ENCODE measurements around the gene PTPRC. TPM values are rescaled to one million over a fixed set of nuclear protein-coding genes. Genes with fewer than 3 reads are reported as not detected.

PTPRC gene
- polyA plus RNA-seq, 1 donor (not counting 4 experiments of a cell fraction or from before 2014, with no cell fraction given), result not detected

DNA sequence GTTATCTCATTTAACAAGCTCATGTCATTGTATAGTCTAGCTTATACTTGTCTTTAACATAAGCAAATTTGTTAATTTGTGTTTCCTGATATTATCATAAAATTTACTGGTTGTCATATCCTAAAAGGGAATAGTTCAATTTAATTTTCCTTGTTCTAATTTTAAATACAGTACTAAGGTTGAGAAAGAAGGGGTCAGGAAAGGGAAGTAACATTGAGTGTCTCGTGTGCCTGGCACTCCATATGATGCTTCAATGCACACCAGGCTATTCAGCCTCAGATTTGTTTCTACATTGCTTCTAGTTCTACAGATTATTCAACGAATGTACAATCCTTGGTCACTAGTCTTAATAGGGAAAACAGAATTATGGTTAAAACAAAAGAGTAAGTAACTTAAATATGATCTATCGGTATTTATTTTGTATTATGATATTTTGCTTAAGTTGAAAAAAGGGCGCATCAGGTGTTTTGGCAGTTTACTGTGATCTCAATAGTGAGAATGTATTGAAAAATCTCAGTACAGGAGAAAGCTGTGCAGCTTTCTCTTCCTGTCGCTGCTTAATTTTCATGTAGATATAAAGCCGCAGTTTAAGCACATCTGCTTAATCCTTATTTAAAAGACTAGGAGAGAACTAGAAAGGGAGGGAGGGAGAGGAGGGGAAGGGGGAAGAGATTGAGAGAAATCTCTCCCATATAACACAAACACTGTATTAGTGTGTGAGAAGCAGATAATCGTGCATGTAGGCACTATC lies 13.0 kb downstream of the PTPRC start:
- Histone ChIP-seq H3K27ac (ENCODE audit: control insufficient read depth, insufficient read depth, low read length) (no peak overlapping the region), H3K27me3 (ENCODE audit: control insufficient read depth, extremely low read depth, insufficient read depth, low read length) (no peaks in the 10 kb centered on the region), H3K36me3 (ENCODE audit: control insufficient read depth in 2 of 2, extremely low read depth in 1 of 2, insufficient read depth in 2 of 2, low read length in 2 of 2) (no peaks in the 10 kb centered on the region), H4K20me1 (ENCODE audit: control insufficient read depth, extremely low read depth, insufficient read depth, low read length) (no peaks in the 10 kb centered on the region), H3K4me2 (ENCODE audit: control insufficient read depth, extremely low read depth, insufficient read depth, low read depth, low read length) (no peak overlapping the region), H2AFZ (ENCODE audit: control insufficient read depth, low read length) (no peak overlapping the region), H3K79me2 (ENCODE audit: control insufficient read depth, insufficient read depth, low read length) (no peaks in the 10 kb centered on the region), H3K4me3 (ENCODE audit: control insufficient read depth in 2 of 3, extremely low read depth in 1 of 3, insufficient read depth in 2 of 3, low read depth in 1 of 3, low read length in 3 of 3) (no peak overlapping the region), H3K9ac (ENCODE audit: control insufficient read depth, extremely low read depth, insufficient read depth, low read length) (no peak overlapping the region), H3K9me3 (ENCODE audit: control insufficient read depth, low read depth, low read length) (no peaks in the 10 kb centered on the region), H3K4me1 (ENCODE audit: control insufficient read depth, extremely low read depth, insufficient read depth, low read length) (no peaks in the 10 kb centered on the region), H3K9me1 (ENCODE audit: control insufficient read depth, extremely low read depth, insufficient read depth, low read length) (no peaks in the 10 kb centered on the region)
- FAIRE-seq, result no peak
- TF ChIP-seq EZH2 (IDR thresholded peaks at IDR 0.05; ENCODE audit: low read length), result no peak
- TF ChIP-seq, protein P1, sequence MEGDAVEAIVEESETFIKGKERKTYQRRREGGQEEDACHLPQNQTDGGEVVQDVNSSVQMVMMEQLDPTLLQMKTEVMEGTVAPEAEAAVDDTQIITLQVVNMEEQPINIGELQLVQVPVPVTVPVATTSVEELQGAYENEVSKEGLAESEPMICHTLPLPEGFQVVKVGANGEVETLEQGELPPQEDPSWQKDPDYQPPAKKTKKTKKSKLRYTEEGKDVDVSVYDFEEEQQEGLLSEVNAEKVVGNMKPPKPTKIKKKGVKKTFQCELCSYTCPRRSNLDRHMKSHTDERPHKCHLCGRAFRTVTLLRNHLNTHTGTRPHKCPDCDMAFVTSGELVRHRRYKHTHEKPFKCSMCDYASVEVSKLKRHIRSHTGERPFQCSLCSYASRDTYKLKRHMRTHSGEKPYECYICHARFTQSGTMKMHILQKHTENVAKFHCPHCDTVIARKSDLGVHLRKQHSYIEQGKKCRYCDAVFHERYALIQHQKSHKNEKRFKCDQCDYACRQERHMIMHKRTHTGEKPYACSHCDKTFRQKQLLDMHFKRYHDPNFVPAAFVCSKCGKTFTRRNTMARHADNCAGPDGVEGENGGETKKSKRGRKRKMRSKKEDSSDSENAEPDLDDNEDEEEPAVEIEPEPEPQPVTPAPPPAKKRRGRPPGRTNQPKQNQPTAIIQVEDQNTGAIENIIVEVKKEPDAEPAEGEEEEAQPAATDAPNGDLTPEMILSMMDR (optimal IDR thresholded peaks at IDR 0.05 in 1 of 3, IDR thresholded peaks at IDR 0.05 in 1 of 3, conservative IDR thresholded peaks at IDR 0.05 in 1 of 3; ENCODE audit: extremely low read depth in 1 of 3, insufficient read depth in 2 of 3, low read length in 3 of 3), result no peak
- dilution Hi-C loops (cut with MboI; ENCODE audit: extremely low pct_ligation_motif_present, low sequenced_read_pairs), result no loop called here
- no peak for DNase-seq (ENCODE audit: low read depth, low spot score)

DNA sequence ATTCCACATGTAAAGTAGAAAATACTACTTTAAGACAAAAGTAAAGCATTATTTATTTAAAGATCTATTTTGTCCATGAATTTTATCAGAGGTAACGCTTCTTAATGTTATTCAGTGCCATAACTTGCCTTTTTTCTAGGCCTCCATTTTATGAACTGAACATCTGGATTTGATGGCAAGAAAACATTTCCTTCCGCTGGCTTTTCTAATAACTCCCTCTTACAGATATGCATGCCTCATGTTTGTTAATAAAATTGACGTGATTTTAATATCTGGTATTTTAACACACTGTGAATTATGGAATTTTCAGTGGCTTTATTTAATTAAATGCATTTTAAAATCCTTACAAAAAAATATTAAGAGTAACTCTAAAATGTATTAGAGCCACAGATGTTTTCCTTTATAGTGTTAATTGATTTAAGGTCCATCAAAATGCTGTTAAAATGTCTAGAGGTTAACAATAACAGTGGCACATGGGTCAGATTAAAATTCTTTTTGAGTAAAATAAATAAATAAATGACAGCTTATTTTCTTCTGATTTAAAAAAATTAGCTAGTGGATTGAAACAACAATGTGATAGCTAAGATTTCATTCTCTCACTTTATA lies 15.1 kb downstream of the PTPRC start:
- no peak overlapping the region for H2AFZ ChIP-seq (ENCODE audit: control insufficient read depth, low read length)
- FAIRE-seq, result no peak

More for the DNA sequence above, 15.1 kb downstream of the PTPRC start:
- Histone ChIP-seq H3K9me1 (ENCODE audit: control insufficient read depth, extremely low read depth, insufficient read depth, low read length) (no peaks in the 10 kb centered on the region), H3K4me1 (ENCODE audit: control insufficient read depth, extremely low read depth, insufficient read depth, low read length) (peaks cover 4% of the 10 kb centered on the region), H3K27me3 (ENCODE audit: control insufficient read depth, extremely low read depth, insufficient read depth, low read length) (no peaks in the 10 kb centered on the region), H3K4me2 (ENCODE audit: control insufficient read depth, extremely low read depth, insufficient read depth, low read depth, low read length) (no peak overlapping the region), H4K20me1 (ENCODE audit: control insufficient read depth, extremely low read depth, insufficient read depth, low read length) (no peaks in the 10 kb centered on the region), H3K27ac (ENCODE audit: control insufficient read depth, insufficient read depth, low read length) (no peak overlapping the region), H3K79me2 (ENCODE audit: control insufficient read depth, insufficient read depth, low read length) (no peaks in the 10 kb centered on the region), H3K9me3 (ENCODE audit: control insufficient read depth, low read depth, low read length) (no peaks in the 10 kb centered on the region), H3K9ac (ENCODE audit: control insufficient read depth, extremely low read depth, insufficient read depth, low read length) (no peak overlapping the region), H3K4me3 (ENCODE audit: control insufficient read depth in 2 of 3, extremely low read depth in 1 of 3, insufficient read depth in 2 of 3, low read depth in 1 of 3, low read length in 3 of 3) (no peak overlapping the region), H3K36me3 (ENCODE audit: control insufficient read depth in 2 of 2, extremely low read depth in 1 of 2, insufficient read depth in 2 of 2, low read length in 2 of 2) (no peaks in the 10 kb centered on the region)
- no peak for DNase-seq (ENCODE audit: low read depth, low spot score)
- TF ChIP-seq EZH2 (IDR thresholded peaks at IDR 0.05; ENCODE audit: low read length), result no peak
- TF ChIP-seq, protein P1 (optimal IDR thresholded peaks at IDR 0.05 in 1 of 3, IDR thresholded peaks at IDR 0.05 in 1 of 3, conservative IDR thresholded peaks at IDR 0.05 in 1 of 3; ENCODE audit: extremely low read depth in 1 of 3, insufficient read depth in 2 of 3, low read length in 3 of 3), result no peak
- dilution Hi-C loops (cut with MboI; ENCODE audit: extremely low pct_ligation_motif_present, low sequenced_read_pairs), result no loop called here

Measured in keratinocyte (primary cell).